ENCODE measurements around the gene GABRB2.

DNA sequence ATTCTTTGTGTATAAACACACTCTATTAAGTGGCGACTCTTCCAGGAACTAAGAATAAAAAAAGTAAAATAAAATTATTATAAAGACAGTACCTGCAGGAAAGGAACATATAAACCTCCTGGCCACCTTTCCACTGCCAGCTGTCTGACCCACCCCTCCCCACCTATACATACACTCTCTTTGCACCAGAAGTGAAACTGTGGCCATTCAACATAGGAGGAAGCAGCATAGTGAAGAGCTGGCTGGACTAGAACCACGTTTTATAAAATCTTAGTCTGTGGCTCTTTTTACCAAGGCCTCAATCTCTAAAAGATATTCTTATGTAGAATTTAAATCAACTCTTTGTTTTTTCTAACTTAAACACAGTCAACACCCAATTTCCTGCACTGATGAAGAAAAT lies 289.6 kb downstream of the GABRB2 start:
- no peak for TF ChIP-seq EZH2 (IDR thresholded peaks at IDR 0.05; ENCODE audit: borderline replicate concordance, low read length)
- TF ChIP-seq, protein P1, sequence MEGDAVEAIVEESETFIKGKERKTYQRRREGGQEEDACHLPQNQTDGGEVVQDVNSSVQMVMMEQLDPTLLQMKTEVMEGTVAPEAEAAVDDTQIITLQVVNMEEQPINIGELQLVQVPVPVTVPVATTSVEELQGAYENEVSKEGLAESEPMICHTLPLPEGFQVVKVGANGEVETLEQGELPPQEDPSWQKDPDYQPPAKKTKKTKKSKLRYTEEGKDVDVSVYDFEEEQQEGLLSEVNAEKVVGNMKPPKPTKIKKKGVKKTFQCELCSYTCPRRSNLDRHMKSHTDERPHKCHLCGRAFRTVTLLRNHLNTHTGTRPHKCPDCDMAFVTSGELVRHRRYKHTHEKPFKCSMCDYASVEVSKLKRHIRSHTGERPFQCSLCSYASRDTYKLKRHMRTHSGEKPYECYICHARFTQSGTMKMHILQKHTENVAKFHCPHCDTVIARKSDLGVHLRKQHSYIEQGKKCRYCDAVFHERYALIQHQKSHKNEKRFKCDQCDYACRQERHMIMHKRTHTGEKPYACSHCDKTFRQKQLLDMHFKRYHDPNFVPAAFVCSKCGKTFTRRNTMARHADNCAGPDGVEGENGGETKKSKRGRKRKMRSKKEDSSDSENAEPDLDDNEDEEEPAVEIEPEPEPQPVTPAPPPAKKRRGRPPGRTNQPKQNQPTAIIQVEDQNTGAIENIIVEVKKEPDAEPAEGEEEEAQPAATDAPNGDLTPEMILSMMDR (IDR thresholded peaks at IDR 0.05; ENCODE audit: low read length): no peak
